NCI-H345 treated with DMSO at 0.1 percent for 48 hours (cell line): ENCODE measurements around the gene COG5.

ENCODE experiments used
- DNase-seq: peaks from one replicate; lab custom pipeline; 2025; ENCODE audit not compliant: unreplicated experiment; lab: John Stamatoyannopoulos, UW

The COG5 gene

GRCh38 chr7:107344286-107344685 is 219.4 kb downstream of the COG5 start:
- DNase-seq: no peak

GRCh38 chr7:107338080-107338479 is 225.6 kb downstream of the COG5 start:
- DNase-seq: no peak

- no peak for DNase-seq
These were observed 231.0 kb downstream of the COG5 start for GRCh38 chr7:107332488-107333269.

- DNase-seq: no peak
These were observed 233.2 kb downstream of the COG5 start for GRCh38 chr7:107330478-107330877.

DNA sequence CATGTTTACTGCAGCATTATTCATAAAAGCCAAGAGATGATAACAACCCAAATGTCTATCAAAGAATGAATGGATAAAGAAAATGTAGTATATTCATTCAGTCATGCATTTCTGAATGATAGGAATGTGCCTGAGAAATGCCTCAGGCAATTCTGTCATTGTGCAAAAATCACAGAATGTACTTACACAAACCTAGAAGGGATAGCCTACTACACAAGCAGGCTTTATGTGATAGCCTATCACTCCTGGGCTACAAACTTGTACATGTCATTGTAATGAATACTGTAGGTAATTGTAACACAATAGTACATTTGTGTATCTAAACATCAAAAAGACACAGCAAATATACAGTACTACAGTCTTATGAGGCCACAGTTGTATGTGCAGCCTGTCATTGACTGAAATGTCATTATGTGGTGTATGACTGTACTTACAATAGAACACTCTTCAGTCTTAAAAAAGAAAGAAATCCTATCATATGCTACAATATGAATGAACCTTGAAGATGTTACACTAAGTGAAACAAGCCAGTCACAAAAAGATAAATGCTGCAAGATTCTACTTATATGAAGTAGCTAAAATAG is 235.6 kb downstream of the COG5 start:
- no peak for DNase-seq

- no peak for DNase-seq
These were observed 237.7 kb downstream of the COG5 start for GRCh38 chr7:107326061-107326460.

- DNase-seq: no peak
These were observed 241.7 kb downstream of the COG5 start for GRCh38 chr7:107322015-107322414.

DNA sequence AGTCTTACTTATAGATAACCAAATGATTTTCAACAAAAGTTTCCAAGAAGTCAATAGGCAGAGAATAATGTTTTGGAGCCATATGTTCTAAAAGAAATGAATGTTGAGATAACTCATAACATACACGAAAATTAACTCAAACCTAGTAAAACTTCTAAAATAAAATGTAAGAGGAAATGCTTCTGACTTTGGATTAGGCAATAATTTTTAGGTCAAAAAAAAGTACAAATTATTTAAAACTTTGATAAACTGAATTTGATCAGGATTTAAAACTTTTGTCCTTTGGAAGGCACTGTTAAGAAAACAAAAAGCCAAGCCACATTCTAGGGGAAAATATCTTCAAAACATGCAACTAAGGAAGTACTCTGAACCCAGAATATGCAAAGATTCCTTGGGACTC is 242.1 kb downstream of the COG5 start:
- no peak for DNase-seq

- no peak for DNase-seq
These were observed 243.9 kb downstream of the COG5 start for GRCh38 chr7:107319724-107320228.

DNA sequence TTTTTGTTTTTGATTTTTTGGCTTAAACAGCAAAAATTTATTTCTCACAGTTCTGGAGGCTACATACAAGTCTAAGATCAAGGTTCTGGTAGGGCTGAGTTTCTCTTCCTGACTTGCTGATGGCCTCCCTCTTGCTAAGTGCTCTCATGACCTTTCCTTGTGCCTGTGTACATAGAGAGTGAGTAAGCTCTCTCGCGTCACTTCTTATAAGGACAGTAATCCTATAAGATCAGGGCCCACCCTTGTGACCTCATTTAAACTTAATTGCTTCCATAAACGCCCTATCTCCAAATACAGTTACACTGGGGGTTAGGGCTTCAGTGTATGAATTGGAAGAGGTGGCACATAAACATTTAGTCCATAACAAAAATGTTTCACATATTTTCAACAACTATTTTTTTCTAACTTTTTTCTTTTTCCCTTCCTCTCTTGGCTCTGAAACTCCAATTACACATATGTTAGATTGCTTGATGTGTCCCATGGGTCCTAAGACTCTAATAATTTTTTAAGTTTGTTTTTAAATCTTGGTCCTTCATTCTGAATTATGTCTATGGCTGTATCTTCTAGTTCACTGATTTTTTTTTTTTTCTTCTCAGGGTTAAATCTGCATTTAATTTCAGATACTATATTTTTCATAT is 245.1 kb downstream of the COG5 start:
- DNase-seq: no peak

GRCh38 chr7:107315716-107316220 is 248.0 kb downstream of the COG5 start:
- DNase-seq: no peak

GRCh38 chr7:107313355-107313754 is 250.4 kb downstream of the COG5 start:
- no peak for DNase-seq

- no peak for DNase-seq
These were observed 251.3 kb downstream of the COG5 start for GRCh38 chr7:107312418-107312817.

DNA sequence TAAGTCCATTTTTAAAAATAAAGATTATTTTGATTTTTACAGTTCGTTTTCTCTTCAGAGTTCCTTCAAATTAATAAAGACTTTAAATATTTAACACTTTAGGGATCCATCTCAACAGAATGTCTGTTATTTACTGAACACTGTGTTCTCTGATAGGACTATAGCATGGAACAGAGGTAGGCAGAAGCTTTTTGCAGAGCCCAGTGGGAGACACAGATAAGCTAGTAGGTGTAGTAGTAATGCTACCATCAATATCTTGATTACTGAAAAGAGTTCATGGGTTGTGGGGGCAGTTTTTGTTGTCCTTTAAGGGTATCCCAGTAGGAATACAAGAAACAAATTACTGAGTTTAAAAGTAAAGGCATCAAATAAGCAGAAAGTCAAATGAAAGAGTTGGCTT is 254.4 kb downstream of the COG5 start:
- no peak for DNase-seq

DNA sequence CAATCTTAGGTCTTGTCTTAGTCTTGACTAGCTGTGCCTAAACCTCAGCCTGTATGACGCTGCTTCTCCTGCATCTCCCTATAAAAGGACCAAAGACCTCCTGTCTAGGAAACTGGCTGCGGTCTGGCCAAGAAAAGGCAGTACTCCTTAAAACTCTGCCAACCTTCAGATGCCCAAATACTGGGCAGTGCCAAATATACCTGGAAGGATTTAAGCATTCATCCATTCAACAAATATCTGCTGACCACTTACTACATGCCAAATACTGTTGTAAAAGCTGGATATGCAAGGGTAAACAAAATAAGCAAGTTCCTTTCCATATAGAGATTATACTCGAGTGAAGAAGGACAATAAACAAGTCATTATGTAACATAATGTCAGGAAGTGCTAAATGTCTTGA is 259.1 kb downstream of the COG5 start:
- no peak for DNase-seq

- no peak for DNase-seq
These were observed 259.7 kb downstream of the COG5 start for GRCh38 chr7:107304063-107304462.

- no peak for DNase-seq
These were observed 261.4 kb downstream of the COG5 start for GRCh38 chr7:107302250-107302847.

DNA sequence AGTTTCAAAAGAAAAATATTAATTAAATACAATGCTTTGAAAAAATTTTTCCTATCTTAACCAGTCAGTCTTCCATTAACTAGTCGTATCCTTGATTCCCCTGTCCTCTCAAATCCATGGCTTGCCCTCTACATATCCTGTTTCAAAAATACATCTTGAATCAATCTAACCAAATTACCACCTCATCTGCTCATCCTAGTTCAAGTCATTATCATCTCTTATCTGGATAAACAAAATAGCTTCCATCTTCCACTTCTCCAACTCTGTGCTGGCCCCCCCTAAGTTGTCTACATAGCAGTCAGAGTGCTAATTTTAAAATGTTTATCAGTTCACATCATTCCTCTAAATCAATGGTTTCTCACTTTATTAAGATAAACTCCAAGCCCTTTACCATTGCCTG is 269.5 kb downstream of the COG5 start:
- DNase-seq: no peak

DNA sequence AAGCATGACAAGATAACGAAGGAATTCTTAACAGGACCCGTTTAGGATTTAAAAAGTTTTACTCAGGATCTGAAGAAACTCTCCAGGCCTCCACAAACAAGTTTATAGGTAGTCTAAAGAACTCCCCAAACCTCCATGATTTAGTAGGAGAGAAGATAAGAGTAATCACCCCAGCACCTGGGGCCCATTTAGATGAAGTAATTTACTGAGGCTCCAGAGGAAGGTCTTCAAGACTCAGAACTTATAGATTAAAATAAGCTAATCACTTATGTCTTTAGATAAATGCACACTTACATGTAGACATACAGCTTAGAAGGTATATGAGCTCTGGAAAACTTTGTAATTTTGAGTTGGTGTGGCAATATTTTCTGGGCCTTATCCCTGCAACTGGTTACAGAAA is 271.1 kb downstream of the COG5 start:
- no peak for DNase-seq

- DNase-seq: no peak
These were observed 272.3 kb downstream of the COG5 start for GRCh38 chr7:107291434-107291833.

DNA sequence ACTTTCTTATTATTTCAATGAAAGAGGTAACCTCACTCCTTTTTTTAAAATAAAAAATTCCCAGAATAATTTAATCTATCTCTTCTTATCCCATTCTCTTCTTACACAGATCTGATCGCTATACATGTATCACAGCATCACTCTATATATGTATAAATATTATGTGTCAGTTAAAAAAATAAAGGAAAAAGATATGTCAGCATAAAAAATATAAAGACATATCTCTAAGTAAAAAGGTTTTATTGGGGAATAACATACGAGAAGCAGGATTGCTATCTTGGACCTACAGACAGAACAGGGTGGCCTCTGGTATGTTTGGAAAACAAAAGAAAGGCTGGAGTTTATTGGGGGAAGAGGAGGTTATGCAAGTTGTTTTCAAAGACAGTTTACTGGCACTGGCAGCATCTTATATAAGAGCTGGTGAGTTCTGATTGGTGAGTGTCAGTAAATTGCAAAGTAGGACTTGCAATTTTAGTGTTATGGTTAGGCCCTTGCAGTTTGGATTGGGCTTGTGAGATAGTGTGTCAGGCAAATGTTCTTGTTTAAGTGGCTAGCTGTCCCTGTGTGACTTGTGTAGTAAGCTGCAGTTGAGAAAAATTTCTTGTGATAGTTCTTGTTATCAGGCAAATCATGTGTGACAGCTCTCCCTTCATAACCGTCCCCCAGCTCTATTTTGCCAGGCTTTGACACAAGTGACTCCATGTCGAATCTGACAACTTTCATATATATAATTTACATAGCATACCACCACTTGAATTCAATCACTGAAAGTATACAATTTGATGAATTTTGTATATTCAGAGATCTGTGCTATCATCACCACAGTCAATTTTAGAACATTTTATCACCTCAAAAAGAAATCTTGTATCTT is 276.7 kb downstream of the COG5 start:
- no peak for DNase-seq
